Stimulated activated CD8-positive, alpha-beta memory T cell treated with anti-CD3 and anti-CD28 coated beads, Interleukin-15, amount 100 ng/mL, for 4 hours (primary cell): ENCODE data around the gene RERG.
A peak's percentile ranks its signal among the peaks of the same experiment; 100 is the strongest.
"Not testable (repeated sequence)": the region's sequence is repeated elsewhere in the genome, so short reads cannot be mapped to it uniquely, and the experiment has no call there.

ENCODE experiments used
- DNase-seq, 2 donors: peaks; one replicate each; pipeline ENCODE4 v3.0.0-alpha.2; 2020; ENCODE audit warnings: low read depth in 2 of 2

The RERG gene, protein sequence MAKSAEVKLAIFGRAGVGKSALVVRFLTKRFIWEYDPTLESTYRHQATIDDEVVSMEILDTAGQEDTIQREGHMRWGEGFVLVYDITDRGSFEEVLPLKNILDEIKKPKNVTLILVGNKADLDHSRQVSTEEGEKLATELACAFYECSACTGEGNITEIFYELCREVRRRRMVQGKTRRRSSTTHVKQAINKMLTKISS

GRCh38 chr12:15220915-15221885 lies at the start of gene RERG:
TSS of gene RERG (minus strand) at chr12:15221417. CDS start at chr12:15217489, 3,928 bp downstream.
- peak; percentile 14 to 49 for DNase-seq

DNA sequence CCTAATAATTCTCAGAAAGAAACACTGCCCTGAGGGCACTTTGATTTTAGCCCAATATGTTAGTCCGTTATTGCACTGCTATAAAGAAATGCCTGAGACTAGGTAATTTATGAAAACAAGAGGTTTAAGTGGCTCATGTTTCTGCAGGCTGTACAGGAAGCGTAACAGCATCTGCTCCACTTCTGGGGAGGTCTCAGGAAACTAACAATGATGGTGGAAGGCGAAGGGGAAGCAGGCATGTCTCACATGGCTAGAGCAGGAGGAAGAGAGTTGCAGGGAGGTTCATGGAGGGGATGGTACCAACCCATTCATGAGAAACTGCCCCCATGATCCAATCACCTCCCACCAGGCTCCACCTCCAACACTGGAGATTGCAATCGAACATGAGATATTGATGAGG lies 49.4 kb upstream of the RERG start:
- DNase-seq: no peak

- DNase-seq: peak in 1 of 2 donors; percentile 7
These were observed 47.8 kb upstream of the RERG start for GRCh38 chr12:15268927-15269552.

DNA sequence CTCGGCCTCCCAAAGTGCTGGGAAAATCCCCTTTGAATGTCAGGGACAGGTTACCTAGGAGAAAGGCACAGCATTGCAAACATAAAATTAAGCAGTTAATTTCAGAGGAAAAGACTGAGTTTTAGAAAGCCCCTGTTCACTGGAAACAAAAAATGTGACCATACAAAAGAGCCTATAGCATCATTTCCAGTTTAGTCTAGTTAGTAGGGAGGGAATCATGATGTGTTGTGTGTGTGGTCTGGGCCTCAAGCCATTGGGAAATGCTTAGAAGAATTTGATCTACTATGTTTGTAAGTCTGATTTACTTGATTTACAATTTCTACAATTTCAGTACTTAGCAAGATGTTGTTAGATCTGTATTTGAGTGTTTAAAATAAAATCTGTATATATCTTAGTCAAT lies 47.1 kb upstream of the RERG start:
- DNase-seq: no peak

- DNase-seq: no peak
These were observed 44.7 kb upstream of the RERG start for GRCh38 chr12:15265875-15266274.

GRCh38 chr12:15256761-15257160 lies 35.5 kb upstream of the RERG start:
- no peak for DNase-seq

- no peak for DNase-seq
These were observed 32.8 kb upstream of the RERG start for GRCh38 chr12:15253990-15254389.

DNA sequence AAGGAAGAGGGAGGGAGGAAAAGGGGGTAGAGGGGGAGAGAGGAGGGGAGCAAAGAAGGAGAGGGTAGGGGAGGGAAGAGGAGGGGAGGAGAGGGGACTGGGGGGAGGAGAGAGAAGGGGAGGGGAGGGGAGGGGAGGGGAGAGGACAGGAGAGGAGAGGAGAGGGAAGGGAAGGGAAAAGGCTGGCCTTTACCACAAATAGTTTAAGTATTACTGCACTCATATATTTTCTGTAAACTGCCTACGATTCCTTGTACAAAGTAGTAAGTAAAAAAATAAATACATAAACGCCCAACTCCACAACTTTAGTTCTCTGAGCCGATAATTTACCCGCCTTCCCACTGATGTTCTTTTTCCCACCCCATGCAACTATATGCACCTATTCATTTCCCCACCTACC lies 23.7 kb upstream of the RERG start:
- DNase-seq: no peak

GRCh38 chr12:15244341-15244740 lies 23.1 kb upstream of the RERG start:
- no peak for DNase-seq

DNA sequence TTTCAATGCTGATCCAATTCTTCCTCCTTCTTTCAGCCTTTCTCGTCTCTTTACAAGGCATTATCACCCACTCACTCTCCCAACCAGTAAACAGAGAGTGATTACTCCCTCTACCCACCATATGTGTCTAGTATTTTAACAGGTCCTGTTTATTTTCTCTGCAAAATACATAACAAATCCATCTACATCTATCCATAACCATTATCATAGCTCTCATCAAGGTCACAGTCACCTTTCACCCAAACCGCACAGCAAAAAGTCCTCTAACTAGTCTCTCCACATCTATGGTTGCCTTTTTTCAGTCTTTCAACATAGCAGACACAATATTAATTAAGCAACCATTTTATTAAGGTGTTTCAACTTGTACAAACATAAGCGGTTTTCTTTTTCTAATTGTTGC lies 21.9 kb upstream of the RERG start:
- DNase-seq: no peak

DNA sequence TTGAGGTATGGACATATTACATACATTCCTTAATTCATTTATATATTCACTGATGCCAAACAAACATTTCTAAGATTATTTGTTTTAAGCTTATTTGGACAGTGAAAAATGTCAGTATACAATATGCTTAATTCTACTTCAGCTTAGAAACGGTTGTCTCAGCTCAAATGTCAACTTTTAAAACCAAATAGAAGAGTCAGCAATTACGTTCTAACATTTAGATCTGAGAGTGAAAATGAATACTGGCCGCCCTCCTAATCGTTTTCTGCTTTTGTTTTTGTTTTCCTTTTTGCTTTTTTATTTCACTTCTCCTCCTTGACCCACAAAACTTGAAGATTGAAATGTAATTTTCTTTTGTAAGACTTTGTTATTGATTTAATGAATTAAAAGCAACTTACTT lies 19.7 kb upstream of the RERG start:
- no peak for DNase-seq

- DNase-seq: no peak
These were observed 13.3 kb upstream of the RERG start for GRCh38 chr12:15234508-15234907.

DNA sequence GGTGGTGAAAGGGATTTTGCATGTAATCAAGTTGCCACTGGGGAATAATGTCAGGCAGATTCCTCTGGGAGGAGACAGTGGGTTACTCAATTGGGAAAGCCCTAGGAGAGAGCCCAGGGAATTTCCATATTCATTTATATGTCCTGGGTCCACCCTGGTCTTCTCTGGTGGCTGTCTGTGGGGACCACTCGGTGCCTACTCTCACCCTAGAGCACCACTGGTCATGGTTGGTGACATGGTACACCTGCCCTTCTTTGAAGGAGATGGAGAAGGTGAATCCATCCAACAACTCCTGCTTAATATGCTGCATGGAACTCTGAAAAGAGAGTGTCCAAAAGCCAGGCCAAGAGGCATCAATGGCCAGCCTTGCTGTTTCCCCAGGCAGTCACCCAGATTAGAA lies 12.8 kb upstream of the RERG start:
- no peak for DNase-seq

DNA sequence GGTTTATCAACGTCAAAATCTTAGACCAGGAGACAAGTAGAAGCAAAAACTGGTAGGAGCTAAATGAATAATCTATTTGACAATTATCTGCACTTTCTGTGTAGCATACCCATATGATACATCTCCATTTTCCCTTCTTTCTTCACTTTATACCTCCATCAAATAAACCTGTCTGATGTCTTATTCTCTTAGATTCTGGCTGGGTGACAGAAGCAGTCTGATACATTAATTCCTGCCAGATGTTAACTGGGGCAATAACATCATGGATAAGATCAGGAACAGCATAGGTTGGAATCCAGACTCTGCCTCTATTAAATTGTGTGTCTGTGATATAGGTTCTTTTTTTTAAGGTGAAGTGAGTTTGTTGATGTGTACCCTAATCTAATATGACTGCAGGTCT lies 11.7 kb upstream of the RERG start:
- DNase-seq: no peak

DNA sequence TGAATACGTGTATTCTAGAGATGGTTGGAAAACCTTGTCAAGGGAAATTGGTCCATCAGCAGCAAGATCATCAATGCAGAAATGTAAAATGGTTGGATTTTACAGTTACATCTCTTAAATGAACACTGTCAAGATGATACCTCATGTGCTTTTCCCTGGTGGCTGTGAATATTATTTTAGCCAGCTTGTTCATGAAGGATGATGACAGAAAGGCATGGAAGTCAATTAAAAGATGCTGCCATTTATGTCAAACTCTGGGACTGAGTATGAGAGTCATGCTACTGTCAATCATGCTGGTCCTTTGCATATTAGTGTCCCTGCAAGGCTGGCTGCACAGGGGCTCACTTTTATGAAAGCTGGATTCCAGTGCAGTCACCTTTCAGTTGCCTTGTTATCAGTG lies 10.3 kb upstream of the RERG start:
- DNase-seq: no peak

DNA sequence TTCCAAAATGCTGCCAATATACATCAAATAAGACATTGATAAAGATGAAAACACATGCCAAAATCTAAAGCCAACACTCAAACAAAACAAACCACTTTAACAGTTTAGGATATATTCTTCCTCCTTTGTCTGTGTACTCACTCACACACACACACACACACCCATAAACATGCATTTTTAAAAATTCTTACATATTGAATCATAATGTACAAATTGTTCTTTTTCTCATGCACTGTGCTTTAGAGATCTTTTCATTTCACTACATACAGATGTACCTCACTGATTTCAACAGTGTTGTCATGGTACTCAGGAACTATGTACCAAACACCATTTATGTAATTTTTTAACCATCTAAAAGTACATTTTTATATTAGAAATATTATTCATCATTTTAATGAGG lies 9.5 kb upstream of the RERG start:
- no peak for DNase-seq

DNA sequence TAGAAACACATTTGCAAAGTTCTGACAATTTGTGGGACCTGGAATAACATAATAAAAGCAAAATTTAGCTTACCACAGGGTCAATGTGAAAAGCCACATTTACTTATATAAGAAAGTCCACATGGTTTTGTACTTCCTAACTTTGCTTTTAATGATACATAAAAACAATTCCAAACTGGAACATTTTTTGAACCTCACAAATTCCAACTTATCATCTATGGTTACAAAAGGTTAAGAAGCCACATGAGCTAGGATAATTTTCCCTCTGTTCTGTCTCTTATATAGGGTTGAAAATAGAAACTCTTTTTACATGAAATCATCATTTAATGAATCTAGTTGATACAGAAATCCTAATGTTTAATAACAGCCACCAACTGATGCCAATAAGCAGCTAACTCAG lies 8.9 kb upstream of the RERG start:
- no peak for DNase-seq

- no peak for DNase-seq
These were observed 5.9 kb upstream of the RERG start for GRCh38 chr12:15227004-15227679.

- not testable (repeated sequence) for DNase-seq
These were observed 4.6 kb upstream of the RERG start for GRCh38 chr12:15225863-15226218.

- DNase-seq: no peak
These were observed 4.1 kb upstream of the RERG start for GRCh38 chr12:15225136-15225862.

DNA sequence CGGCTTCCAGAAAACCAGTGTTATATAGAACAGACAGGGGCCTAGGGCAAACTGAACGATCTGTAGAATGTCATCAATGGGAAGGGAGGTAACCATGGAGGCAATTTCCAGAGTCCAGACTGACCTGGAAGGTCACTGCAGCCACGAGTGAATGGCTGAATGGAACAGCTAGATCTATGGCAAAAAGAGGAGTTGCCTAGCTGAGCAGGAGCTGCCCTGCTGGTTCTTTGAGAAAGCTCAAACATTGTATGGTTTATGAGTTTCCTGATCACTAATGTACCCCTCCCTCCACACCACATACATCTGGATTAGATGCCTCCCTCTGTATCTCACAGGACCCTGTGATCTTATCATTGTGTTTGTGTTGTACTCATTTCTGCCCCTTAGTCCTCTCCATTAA lies 1.0 kb upstream of the RERG start:
- no peak for DNase-seq

DNA sequence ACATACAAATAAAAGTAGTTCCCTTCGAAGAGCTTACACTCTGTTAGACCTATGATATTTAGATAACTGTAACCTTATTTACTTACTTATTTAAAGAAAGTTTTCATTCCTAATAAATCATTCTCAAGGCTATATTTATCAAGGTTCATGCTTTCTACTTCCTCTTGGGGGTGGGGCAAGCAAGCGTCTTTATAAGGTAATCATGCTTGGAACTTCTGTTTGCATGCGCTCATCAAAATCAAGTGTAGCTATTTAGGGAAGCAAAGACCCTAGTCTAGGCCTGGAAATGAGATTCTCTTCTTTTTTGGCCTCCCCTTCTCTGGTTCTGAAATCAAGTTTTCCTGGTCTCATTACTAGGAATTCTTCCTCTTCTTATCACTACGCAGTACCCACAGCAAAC lies 766 bp downstream of the RERG start:
- DNase-seq: no peak
